Smooth muscle cell (in vitro differentiated cells): ENCODE data around the gene ZNF593OS. TPM values are rescaled to one million over a fixed set of nuclear protein-coding genes. Genes with fewer than 3 reads are reported as not detected.

Experiments
- DNase-seq: peaks from one replicate; lab custom pipeline; 2025; ENCODE audit not compliant: unreplicated experiment; lab: John Stamatoyannopoulos, UW
- H2AFZ ChIP-seq: fragments of 200-600 bp; sonication (generic); 2 replicates; pipeline ENCODE4 v1.6.0; 2016; ENCODE audit warnings: antibody characterized with exemption, low read depth, mild to moderate bottlenecking
- H3F3A ChIP-seq: fragments of 200-600 bp; sonication (generic); 2 replicates; pipeline ENCODE4 v1.6.0; 2017; ENCODE audit warnings: antibody characterized with exemption, low read depth
- H3K27ac ChIP-seq: fragments of 200-600 bp; sonication (generic); 2 replicates; pipeline ENCODE4 v1.5.1; 2016; ENCODE audit warnings: low read depth, mild to moderate bottlenecking
- H3K27me3 ChIP-seq: fragments of 200-600 bp; sonication (generic); 2 replicates; pipeline ENCODE4 v1.6.1; 2016; ENCODE audit warnings: low read depth, mild to moderate bottlenecking
- H3K36me3 ChIP-seq: fragments of 200-600 bp; sonication (generic); 2 replicates; pipeline ENCODE4 v1.5.1; 2016; ENCODE audit warnings: low read depth
- H3K4me1 ChIP-seq: fragments of 200-600 bp; sonication (generic); 2 replicates; pipeline ENCODE4 v1.5.1; 2016; ENCODE audit warnings: low read depth
- H3K4me2 ChIP-seq: fragments of 200-600 bp; sonication (generic); 2 replicates; pipeline ENCODE4 v1.6.0; 2016; ENCODE audit warnings: mild to moderate bottlenecking
- H3K4me3 ChIP-seq: fragments of 200-600 bp; sonication (generic); 2 replicates; pipeline ENCODE4 v1.5.1; 2016; ENCODE audit warnings: mild to moderate bottlenecking
- H3K79me2 ChIP-seq: fragments of 200-600 bp; sonication (generic); 2 replicates; pipeline ENCODE4 v1.6.0; 2016; ENCODE audit warnings: low read depth, mild to moderate bottlenecking
- H3K9ac ChIP-seq: fragments of 200-600 bp; sonication (generic); 2 replicates; pipeline ENCODE4 v1.6.0; 2016; ENCODE audit warnings: low read depth
- H3K9me3 ChIP-seq: fragments of 200-600 bp; sonication (generic); replicated peaks from 2 replicates; pipeline ENCODE4 v1.5.1; 2016; ENCODE audit warnings: low read depth
- H4K20me1 ChIP-seq: fragments of 200-600 bp; sonication (generic); 2 replicates; pipeline ENCODE4 v1.6.0; 2016; ENCODE audit warnings: low read depth
- WGBS: methylation state at CpG from one replicate; pipeline ENCODE4 v1.1.7; 2016; ENCODE audit warnings: low lambda C conversion rate; 5-methylcytosine and 5-hydroxymethylcytosine counted together
- polyA plus RNA-seq: library from polyadenylated mRNA; unstranded; fragments of >200 nt; fragmentation: Nextera tagmentation; extraction: Ambion mirVana; gene quantifications from 2 replicates; pipeline ENCODE4 v1.2.1, GENCODE V29; 2016
- total RNA-seq: library from RNA; depleted of rRNA; stranded (reverse); fragments of >200 nt; gene quantifications from 2 replicates; pipeline ENCODE4 v1.2.3, GENCODE V29; 2014
- TF ChIP-seq, protein P1 (sequence below): fragments of 200-600 bp; sonication (generic); IDR thresholded peaks from 2 replicates; pipeline ENCODE4 v1.5.1; 2017; ENCODE audit warnings: borderline replicate concordance, mild to moderate bottlenecking, antibody characterized with exemption; ENCODE audit not compliant: insufficient read depth, poor library complexity, severe bottlenecking

ZNF593OS gene
- total and polyA plus RNA-seq, 2 experiments from 2014 or later = not detected

DNA sequence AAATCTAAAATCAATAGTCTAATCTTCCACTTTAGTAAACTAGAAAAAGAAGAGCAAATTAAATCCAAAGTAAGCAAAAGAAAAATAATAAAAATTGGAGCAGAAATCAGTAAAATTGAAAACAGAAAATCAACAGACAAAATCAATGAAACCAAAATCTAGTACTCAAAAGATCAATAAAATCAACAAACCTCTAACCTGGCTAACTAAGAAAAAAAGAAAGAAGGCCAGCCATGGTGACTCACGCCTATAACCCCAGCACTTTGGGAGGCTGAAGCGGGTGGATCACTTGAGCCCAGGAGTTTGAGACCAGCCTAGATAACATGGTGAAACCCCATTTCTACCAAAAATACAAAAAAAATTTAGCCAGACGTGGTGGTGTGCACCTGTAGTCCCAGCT is 37.2 kb downstream of the ZNF593OS start:
- WGBS = 93% methylated on average over 3 of the region's 3 CpGs
- H2AFZ ChIP-seq = no peak overlapping the region
- no peak overlapping the region for H3K27ac ChIP-seq
- no peaks in the 10 kb centered on the region for H3F3A ChIP-seq
- H3K27me3 ChIP-seq = no peaks in the 10 kb centered on the region
- H3K9me3 ChIP-seq = no peaks in the 10 kb centered on the region
- no peaks in the 10 kb centered on the region for H3K36me3 ChIP-seq
- no peaks in the 10 kb centered on the region for H3K79me2 ChIP-seq
- TF ChIP-seq, protein P1, sequence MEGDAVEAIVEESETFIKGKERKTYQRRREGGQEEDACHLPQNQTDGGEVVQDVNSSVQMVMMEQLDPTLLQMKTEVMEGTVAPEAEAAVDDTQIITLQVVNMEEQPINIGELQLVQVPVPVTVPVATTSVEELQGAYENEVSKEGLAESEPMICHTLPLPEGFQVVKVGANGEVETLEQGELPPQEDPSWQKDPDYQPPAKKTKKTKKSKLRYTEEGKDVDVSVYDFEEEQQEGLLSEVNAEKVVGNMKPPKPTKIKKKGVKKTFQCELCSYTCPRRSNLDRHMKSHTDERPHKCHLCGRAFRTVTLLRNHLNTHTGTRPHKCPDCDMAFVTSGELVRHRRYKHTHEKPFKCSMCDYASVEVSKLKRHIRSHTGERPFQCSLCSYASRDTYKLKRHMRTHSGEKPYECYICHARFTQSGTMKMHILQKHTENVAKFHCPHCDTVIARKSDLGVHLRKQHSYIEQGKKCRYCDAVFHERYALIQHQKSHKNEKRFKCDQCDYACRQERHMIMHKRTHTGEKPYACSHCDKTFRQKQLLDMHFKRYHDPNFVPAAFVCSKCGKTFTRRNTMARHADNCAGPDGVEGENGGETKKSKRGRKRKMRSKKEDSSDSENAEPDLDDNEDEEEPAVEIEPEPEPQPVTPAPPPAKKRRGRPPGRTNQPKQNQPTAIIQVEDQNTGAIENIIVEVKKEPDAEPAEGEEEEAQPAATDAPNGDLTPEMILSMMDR = no peak
- H3K4me3 ChIP-seq = no peak overlapping the region
- no peaks in the 10 kb centered on the region for H3K4me1 ChIP-seq
- H3K4me2 ChIP-seq = no peak overlapping the region
- no peak overlapping the region for H3K9ac ChIP-seq
- no peaks in the 10 kb centered on the region for H4K20me1 ChIP-seq
- DNase-seq = no peak

DNA sequence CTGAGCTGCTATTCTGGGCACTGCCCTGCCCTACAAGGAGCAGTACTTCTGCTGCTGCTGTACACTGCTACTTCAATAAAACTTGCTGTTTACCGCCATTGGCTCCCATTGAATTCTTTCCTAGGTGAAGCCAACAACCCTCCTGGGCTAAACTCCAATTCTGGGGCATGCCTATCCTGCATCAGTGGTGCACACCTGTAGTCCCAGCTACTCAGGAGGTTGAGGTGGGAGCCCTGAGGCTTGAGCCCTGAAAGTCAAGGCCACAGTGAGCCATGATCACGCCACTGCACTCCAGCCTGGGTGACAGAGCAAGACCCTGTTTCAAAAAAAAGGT is 38.8 kb downstream of the ZNF593OS start:
- no peaks in the 10 kb centered on the region for H3K4me1 ChIP-seq
- H4K20me1 ChIP-seq = no peaks in the 10 kb centered on the region
- no peak overlapping the region for H2AFZ ChIP-seq
- H3K27me3 ChIP-seq = no peaks in the 10 kb centered on the region
- H3K4me3 ChIP-seq = no peak overlapping the region
- 98% methylated on average over 2 of the region's 2 CpGs for WGBS
- H3K36me3 ChIP-seq = no peaks in the 10 kb centered on the region
- DNase-seq = no peak
- TF ChIP-seq, protein P1 = no peak
- H3K27ac ChIP-seq = no peak overlapping the region
- H3F3A ChIP-seq = no peaks in the 10 kb centered on the region
- H3K4me2 ChIP-seq = no peak overlapping the region
- H3K9me3 ChIP-seq = no peaks in the 10 kb centered on the region
- H3K9ac ChIP-seq = no peak overlapping the region
- no peaks in the 10 kb centered on the region for H3K79me2 ChIP-seq

DNA sequence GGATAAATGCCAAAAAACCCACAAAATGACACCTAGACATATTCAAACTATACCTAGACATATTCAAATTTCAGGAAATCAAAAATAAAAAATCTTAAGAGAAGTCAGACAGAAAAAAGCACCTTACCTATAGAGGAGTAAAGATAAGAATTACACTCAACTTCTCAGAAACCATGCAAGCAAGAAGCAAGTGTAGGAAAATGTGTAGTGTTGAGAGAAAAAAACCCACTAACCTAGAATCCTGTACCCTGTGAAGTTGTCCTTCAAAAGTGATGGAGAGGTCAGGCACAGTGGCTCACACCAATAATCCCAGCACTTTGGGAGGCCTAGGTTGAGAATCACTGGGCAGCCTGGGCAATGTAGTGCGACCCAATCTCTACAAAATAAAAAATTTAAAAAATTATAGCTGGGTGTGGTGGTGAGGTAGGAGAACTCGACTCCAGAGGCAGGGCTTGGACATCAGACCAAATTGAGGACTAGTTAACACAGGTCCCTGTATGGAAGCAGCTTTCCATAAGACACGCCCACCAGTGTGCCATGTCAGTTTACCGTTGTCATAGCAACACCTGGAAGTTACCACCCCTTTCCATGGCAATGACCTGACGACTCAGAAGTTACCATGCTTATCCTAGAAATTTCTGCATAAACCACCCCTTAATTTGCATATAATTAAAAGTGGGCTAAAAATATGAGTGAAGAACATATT is 39.4 kb downstream of the ZNF593OS start:
- H3K9ac ChIP-seq = no peak overlapping the region
- H3K4me1 ChIP-seq = no peaks in the 10 kb centered on the region
- 89% methylated on average over 5 of the region's 5 CpGs for WGBS
- H3K79me2 ChIP-seq = no peaks in the 10 kb centered on the region
- H3K36me3 ChIP-seq = no peaks in the 10 kb centered on the region
- H3F3A ChIP-seq = no peaks in the 10 kb centered on the region
- no peaks in the 10 kb centered on the region for H4K20me1 ChIP-seq
- no peaks in the 10 kb centered on the region for H3K9me3 ChIP-seq
- no peak overlapping the region for H3K27ac ChIP-seq
- TF ChIP-seq, protein P1 = no peak
- no peak overlapping the region for H3K4me2 ChIP-seq
- no peak overlapping the region for H3K4me3 ChIP-seq
- no peak for DNase-seq
- no peaks in the 10 kb centered on the region for H3K27me3 ChIP-seq
- no peak overlapping the region for H2AFZ ChIP-seq

DNA sequence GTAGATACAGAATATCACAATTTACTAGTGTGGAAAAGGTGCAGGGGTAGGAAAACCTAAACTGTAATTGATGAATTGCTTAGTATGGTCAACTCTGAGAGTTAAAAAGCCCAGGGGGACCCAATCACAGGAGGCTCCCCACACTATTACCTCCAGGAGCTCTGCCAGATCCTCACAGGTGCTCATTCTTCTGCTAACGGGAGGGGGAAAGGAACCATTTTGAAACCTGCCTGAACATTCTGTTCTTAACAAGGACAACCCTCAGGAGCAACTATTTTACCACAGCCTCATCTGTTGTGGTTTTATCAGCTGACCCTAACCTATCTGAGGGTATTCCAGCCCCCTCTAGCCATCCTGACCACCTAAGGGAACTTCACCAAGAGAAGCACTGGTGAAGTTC is 40.9 kb downstream of the ZNF593OS start:
- no peaks in the 10 kb centered on the region for H3K9me3 ChIP-seq
- no peak for DNase-seq
- H3K9ac ChIP-seq = no peak overlapping the region
- no peaks in the 10 kb centered on the region for H3K27me3 ChIP-seq
- WGBS = 73% methylated on average over 1 of the region's 1 CpG
- TF ChIP-seq, protein P1 = no peak
- no peak overlapping the region for H3K4me3 ChIP-seq
- no peaks in the 10 kb centered on the region for H3K79me2 ChIP-seq
- no peaks in the 10 kb centered on the region for H3F3A ChIP-seq
- H4K20me1 ChIP-seq = no peaks in the 10 kb centered on the region
- no peaks in the 10 kb centered on the region for H3K4me1 ChIP-seq
- H2AFZ ChIP-seq = no peak overlapping the region
- H3K36me3 ChIP-seq = no peaks in the 10 kb centered on the region
- no peak overlapping the region for H3K27ac ChIP-seq
- H3K4me2 ChIP-seq = no peak overlapping the region
